ENCODE data around the gene IGLL1. TPM values are rescaled to one million over a fixed set of nuclear protein-coding genes. Genes with fewer than 3 reads are reported as not detected.

The IGLL1 gene
- total and polyA plus RNA-seq, 2 experiments from 2014 or later = not detected

DNA sequence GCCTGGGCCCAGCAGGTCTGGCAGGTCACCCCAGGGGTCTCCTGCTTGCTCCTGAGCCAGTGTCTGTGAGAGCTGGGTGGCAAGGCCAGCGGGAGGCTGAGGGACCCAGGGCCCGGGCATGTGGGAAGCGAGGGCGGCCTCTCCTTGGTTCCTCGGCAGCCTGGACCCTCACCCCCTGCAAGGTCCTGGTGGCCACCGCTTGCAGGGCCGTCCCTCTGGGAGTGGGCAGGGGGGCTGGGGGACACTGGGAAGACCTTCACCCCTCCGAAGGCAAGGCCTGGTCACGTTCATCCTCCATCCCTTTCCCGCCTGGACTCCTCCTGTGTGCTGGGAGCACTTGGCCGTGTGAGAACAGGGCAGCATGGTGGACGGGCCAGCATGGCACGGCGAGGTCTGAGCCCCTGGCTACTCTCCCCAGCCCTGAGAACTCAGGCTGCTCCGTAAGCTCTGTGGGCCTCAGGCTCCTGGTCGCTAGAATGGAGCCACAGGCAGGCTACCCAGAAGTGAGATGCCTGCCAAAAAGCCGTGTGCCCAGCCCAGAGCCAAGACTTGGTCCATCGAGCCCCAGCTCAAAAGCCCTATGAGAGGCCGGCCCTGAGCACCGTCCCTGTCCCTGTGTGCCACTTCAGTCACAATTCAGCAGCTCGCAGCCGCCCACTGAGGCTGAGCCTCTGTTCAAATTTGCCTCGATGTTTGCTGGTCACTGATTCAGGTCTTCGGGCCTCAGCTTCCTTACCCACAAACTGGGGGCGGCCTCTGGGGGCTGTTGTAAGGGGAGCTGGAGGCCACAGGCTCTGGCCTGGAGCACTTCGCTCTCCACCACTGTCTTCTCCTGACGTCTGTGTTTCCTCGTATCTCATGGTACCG, 45.0 kb downstream of the IGLL1 start:
- peaks cover 39% of the 10 kb centered on the region for H3K27me3 Mint-ChIP-seq (ENCODE audit: insufficient read depth, low read depth, poor library complexity)
- Histone ChIP-seq H3K36me3 (ENCODE audit: insufficient read depth) (no peaks in the 10 kb centered on the region), H3K4me2 (peak overlapping the region; percentile 69), H3K79me2 (replicated peaks; ENCODE audit: insufficient read depth) (no peaks in the 10 kb centered on the region), H3K27ac (ENCODE audit: low read depth) (no peak overlapping the region; the same call in 1 of the 2 replicates), H3K4me3 (no peak overlapping the region), H3F3A (replicated peaks; ENCODE audit: low read depth) (peaks cover 9% of the 10 kb centered on the region; the same call in 1 of the 2 replicates), H3K27me3 (ENCODE audit: insufficient read depth) (peaks cover 30% of the 10 kb centered on the region), H2AFZ (no peak overlapping the region), H3K9me2 (ENCODE audit: insufficient read depth) (no peaks in the 10 kb centered on the region), H3K4me1 (ENCODE audit: insufficient read depth) (peaks cover 57% of the 10 kb centered on the region), H4K20me1 (replicated peaks; ENCODE audit: insufficient read depth) (no peaks in the 10 kb centered on the region)
- no peak for ATAC-seq
- no peak overlapping the region for H3K27ac Mint-ChIP-seq
- DNase-seq (ENCODE audit: low spot score) = no peak
- 0 out of 3 replicates have a peak, but pooled peaks cover 4% of the 10 kb centered on the region for H3K36me3 Mint-ChIP-seq (ENCODE audit: low read depth)
- peak overlapping the region; percentile 39; the same call in 2 of the 3 replicates for H3K4me3 Mint-ChIP-seq
- H3K9me3 Mint-ChIP-seq = peaks cover 2% of the 10 kb centered on the region; the same call in 2 of the 3 replicates
- TF ChIP-seq EZH2 (IDR thresholded peaks at IDR 0.05; ENCODE audit: low read depth, unreplicated experiment) = no peak
- TF ChIP-seq EZH2phosphoT487 (IDR thresholded peaks at IDR 0.05; ENCODE audit: unreplicated experiment) = no peak
- TF ChIP-seq, protein P1, sequence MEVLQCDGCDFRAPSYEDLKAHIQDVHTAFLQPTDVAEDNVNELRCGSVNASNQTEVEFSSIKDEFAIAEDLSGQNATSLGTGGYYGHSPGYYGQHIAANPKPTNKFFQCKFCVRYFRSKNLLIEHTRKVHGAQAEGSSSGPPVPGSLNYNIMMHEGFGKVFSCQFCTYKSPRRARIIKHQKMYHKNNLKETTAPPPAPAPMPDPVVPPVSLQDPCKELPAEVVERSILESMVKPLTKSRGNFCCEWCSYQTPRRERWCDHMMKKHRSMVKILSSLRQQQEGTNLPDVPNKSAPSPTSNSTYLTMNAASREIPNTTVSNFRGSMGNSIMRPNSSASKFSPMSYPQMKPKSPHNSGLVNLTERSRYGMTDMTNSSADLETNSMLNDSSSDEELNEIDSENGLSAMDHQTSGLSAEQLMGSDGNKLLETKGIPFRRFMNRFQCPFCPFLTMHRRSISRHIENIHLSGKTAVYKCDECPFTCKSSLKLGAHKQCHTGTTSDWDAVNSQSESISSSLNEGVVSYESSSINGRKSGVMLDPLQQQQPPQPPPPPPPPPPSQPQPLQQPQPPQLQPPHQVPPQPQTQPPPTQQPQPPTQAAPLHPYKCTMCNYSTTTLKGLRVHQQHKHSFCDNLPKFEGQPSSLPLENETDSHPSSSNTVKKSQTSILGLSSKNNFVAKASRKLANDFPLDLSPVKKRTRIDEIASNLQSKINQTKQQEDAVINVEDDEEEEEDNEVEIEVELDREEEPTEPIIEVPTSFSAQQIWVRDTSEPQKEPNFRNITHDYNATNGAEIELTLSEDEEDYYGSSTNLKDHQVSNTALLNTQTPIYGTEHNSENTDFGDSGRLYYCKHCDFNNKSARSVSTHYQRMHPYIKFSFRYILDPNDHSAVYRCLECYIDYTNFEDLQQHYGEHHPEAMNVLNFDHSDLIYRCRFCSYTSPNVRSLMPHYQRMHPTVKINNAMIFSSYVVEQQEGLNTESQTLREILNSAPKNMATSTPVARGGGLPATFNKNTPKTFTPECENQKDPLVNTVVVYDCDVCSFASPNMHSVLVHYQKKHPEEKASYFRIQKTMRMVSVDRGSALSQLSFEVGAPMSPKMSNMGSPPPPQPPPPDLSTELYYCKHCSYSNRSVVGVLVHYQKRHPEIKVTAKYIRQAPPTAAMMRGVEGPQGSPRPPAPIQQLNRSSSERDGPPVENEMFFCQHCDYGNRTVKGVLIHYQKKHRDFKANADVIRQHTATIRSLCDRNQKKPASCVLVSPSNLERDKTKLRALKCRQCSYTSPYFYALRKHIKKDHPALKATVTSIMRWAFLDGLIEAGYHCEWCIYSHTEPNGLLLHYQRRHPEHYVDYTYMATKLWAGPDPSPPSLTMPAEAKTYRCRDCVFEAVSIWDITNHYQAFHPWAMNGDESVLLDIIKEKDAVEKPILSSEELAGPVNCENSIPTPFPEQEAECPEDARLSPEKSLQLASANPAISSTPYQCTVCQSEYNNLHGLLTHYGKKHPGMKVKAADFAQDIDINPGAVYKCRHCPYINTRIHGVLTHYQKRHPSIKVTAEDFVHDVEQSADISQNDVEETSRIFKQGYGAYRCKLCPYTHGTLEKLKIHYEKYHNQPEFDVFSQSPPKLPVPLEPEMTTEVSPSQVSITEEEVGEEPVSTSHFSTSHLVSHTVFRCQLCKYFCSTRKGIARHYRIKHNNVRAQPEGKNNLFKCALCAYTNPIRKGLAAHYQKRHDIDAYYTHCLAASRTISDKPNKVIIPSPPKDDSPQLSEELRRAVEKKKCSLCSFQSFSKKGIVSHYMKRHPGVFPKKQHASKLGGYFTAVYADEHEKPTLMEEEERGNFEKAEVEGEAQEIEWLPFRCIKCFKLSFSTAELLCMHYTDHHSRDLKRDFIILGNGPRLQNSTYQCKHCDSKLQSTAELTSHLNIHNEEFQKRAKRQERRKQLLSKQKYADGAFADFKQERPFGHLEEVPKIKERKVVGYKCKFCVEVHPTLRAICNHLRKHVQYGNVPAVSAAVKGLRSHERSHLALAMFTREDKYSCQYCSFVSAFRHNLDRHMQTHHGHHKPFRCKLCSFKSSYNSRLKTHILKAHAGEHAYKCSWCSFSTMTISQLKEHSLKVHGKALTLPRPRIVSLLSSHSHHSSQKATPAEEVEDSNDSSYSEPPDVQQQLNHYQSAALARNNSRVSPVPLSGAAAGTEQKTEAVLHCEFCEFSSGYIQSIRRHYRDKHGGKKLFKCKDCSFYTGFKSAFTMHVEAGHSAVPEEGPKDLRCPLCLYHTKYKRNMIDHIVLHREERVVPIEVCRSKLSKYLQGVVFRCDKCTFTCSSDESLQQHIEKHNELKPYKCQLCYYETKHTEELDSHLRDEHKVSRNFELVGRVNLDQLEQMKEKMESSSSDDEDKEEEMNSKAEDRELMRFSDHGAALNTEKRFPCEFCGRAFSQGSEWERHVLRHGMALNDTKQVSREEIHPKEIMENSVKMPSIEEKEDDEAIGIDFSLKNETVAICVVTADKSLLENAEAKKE (CRISPR knock-in tag; IDR thresholded peaks at IDR 0.05) = no peak
- no peak for TF ChIP-seq STAT1 (IDR thresholded peaks at IDR 0.05; ENCODE audit: unreplicated experiment)
- no peak for TF ChIP-seq JUNB (IDR thresholded peaks at IDR 0.05; ENCODE audit: unreplicated experiment)
- TF ChIP-seq, protein P2, sequence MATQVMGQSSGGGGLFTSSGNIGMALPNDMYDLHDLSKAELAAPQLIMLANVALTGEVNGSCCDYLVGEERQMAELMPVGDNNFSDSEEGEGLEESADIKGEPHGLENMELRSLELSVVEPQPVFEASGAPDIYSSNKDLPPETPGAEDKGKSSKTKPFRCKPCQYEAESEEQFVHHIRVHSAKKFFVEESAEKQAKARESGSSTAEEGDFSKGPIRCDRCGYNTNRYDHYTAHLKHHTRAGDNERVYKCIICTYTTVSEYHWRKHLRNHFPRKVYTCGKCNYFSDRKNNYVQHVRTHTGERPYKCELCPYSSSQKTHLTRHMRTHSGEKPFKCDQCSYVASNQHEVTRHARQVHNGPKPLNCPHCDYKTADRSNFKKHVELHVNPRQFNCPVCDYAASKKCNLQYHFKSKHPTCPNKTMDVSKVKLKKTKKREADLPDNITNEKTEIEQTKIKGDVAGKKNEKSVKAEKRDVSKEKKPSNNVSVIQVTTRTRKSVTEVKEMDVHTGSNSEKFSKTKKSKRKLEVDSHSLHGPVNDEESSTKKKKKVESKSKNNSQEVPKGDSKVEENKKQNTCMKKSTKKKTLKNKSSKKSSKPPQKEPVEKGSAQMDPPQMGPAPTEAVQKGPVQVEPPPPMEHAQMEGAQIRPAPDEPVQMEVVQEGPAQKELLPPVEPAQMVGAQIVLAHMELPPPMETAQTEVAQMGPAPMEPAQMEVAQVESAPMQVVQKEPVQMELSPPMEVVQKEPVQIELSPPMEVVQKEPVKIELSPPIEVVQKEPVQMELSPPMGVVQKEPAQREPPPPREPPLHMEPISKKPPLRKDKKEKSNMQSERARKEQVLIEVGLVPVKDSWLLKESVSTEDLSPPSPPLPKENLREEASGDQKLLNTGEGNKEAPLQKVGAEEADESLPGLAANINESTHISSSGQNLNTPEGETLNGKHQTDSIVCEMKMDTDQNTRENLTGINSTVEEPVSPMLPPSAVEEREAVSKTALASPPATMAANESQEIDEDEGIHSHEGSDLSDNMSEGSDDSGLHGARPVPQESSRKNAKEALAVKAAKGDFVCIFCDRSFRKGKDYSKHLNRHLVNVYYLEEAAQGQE (IDR thresholded peaks at IDR 0.05; ENCODE audit: unreplicated experiment) = no peak
- TF ChIP-seq, protein P3, sequence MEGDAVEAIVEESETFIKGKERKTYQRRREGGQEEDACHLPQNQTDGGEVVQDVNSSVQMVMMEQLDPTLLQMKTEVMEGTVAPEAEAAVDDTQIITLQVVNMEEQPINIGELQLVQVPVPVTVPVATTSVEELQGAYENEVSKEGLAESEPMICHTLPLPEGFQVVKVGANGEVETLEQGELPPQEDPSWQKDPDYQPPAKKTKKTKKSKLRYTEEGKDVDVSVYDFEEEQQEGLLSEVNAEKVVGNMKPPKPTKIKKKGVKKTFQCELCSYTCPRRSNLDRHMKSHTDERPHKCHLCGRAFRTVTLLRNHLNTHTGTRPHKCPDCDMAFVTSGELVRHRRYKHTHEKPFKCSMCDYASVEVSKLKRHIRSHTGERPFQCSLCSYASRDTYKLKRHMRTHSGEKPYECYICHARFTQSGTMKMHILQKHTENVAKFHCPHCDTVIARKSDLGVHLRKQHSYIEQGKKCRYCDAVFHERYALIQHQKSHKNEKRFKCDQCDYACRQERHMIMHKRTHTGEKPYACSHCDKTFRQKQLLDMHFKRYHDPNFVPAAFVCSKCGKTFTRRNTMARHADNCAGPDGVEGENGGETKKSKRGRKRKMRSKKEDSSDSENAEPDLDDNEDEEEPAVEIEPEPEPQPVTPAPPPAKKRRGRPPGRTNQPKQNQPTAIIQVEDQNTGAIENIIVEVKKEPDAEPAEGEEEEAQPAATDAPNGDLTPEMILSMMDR (conservative IDR thresholded peaks at IDR 0.05; ENCODE audit: low read depth in 2 of 2) = no peak
- no peak for TF ChIP-seq ZNF331 (CRISPR knock-in tag; IDR thresholded peaks at IDR 0.05; ENCODE audit: low read depth)
- TF ChIP-seq, protein P4, sequence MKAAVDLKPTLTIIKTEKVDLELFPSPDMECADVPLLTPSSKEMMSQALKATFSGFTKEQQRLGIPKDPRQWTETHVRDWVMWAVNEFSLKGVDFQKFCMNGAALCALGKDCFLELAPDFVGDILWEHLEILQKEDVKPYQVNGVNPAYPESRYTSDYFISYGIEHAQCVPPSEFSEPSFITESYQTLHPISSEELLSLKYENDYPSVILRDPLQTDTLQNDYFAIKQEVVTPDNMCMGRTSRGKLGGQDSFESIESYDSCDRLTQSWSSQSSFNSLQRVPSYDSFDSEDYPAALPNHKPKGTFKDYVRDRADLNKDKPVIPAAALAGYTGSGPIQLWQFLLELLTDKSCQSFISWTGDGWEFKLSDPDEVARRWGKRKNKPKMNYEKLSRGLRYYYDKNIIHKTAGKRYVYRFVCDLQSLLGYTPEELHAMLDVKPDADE (IDR thresholded peaks at IDR 0.05) = no peak
- peaks cover 66% of the 10 kb centered on the region for H3K4me1 Mint-ChIP-seq

All from GM23338 (cell line).